ENCODE measurements around the gene LYPLA2.
A peak's percentile ranks its signal among the peaks of the same experiment; 100 is the strongest.
"Not testable (repeated sequence)": the region's sequence is repeated elsewhere in the genome, so short reads cannot be mapped to it uniquely, and the experiment has no call there.

LYPLA2 gene

GRCh38 chr1:23834156-23834555, 43.2 kb downstream of the LYPLA2 start:
- DNase-seq (ENCODE audit: low read depth in 3 of 3), result not testable (repeated sequence)

GRCh38 chr1:23836037-23836436, 45.1 kb downstream of the LYPLA2 start:
- no peak for DNase-seq (ENCODE audit: low read depth in 3 of 3)

GRCh38 chr1:23837908-23838307, 47.0 kb downstream of the LYPLA2 start:
- DNase-seq (ENCODE audit: low read depth in 3 of 3), result no peak

GRCh38 chr1:23838401-23838866, 47.5 kb downstream of the LYPLA2 start:
- DNase-seq (ENCODE audit: low read depth in 3 of 3), result peak; percentile 50 to 66 (median 51)

GRCh38 chr1:23843644-23844043, 52.7 kb downstream of the LYPLA2 start:
- no peak for DNase-seq (ENCODE audit: low read depth in 3 of 3)

All from stimulated activated CD4-positive, alpha-beta T cell treated with anti-CD3 and anti-CD28 coated beads, TNF-alpha, amount 100 ng/mL, for 48 hours (primary cell).